ENCODE measurements around the gene RNF167.

The RNF167 gene

GRCh38 chr17:4938688-4939545 lies 1.2 kb upstream of the RNF167 start:
- no peak for DNase-seq (ENCODE audit: low spot score)

- DNase-seq (ENCODE audit: low spot score): no peak
Measured at GRCh38 chr17:4939546-4939795, 597 bp upstream of the RNF167 start.

- no peak for DNase-seq (ENCODE audit: low spot score)
Measured at GRCh38 chr17:4940555-4941318, 669 bp downstream of the RNF167 start.

- no peak for DNase-seq (ENCODE audit: low spot score)
Measured at GRCh38 chr17:4941319-4941610, 1.2 kb downstream of the RNF167 start.

DNA sequence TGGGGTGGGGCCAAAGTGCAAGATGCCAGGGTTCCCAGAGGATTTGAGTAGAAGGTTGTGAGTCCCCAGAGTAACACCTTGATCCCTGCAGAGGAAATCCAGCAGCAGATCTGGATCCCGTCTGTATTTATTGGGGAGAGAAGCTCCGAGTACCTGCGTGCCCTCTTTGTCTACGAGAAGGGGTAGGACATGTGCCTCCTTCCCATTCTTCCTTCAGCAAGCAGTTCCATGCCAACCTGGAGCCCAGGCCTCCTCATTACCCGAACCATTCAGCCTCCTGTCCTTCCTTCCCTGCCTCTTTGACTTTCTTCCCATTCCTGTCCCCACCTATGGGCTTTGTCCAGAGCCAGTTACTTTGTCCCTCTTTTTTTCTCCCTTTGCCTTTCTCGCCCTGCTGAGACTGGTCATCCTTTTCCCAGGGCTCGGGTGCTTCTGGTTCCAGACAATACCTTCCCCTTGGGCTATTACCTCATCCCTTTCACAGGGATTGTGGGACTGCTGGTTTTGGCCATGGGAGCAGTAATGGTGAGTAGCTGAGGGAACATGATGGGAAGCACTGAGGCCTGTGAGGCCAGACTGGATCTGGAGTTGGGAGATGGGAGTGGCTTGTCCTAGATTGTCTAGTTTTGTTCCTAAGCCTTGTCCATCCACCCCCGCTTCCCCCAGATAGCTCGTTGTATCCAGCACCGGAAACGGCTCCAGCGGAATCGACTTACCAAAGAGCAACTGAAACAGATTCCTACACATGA lies 2.9 kb downstream of the RNF167 start:
- no peak for DNase-seq (ENCODE audit: low spot score)

DNA sequence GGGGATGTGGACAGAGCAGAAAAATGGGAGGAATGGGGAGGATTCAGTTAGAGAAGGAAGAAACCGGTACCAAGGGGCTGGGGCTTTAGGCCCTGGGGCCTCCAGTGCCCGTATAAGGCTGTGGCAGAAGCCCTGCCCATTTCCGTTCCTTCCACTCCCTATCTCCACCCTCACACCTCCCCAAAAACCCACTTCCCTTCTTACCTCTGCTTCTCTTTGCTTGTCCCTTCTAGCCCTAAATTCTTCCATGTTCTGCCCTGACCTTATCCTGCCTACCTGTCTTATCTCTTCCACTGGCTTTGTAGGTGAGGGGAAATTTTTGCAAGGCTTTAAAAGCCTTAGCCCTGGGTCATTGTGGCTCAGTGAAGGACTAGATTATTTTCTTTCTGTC lies 4.1 kb downstream of the RNF167 start:
- no peak for DNase-seq (ENCODE audit: low spot score)

DNA sequence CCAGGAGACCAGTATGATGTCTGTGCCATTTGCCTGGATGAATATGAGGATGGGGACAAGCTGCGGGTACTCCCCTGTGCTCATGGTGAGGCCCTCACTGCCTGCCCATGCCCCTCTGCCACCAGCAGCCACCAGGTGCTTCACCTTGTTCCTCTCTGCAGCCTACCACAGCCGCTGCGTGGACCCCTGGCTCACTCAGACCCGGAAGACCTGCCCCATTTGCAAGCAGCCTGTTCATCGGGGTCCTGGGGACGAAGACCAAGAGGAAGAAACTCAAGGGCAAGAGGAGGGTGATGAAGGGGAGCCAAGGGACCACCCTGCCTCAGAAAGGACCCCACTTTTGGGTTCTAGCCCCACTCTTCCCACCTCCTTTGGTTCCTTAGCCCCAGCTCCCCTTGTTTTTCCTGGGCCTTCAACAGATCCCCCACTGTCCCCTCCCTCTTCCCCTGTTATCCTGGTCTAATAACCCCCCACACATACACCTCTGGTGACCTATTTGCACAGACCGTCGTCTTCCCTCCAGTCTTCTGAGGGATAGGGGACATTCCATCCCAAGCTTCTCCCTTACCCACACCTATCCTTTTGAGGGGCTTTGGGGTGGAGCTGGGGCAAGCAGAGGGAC lies 4.6 kb downstream of the RNF167 start:
- no peak for DNase-seq (ENCODE audit: low spot score)

GRCh38 chr17:4945176-4945943 lies 5.3 kb downstream of the RNF167 start:
- DNase-seq (ENCODE audit: low spot score): no peak

- DNase-seq (ENCODE audit: low spot score): no peak
Measured at GRCh38 chr17:4945944-4946280, 5.8 kb downstream of the RNF167 start.

GRCh38 chr17:4946312-4946976 lies 6.4 kb downstream of the RNF167 start:
- DNase-seq (ENCODE audit: low spot score): no peak

DNA sequence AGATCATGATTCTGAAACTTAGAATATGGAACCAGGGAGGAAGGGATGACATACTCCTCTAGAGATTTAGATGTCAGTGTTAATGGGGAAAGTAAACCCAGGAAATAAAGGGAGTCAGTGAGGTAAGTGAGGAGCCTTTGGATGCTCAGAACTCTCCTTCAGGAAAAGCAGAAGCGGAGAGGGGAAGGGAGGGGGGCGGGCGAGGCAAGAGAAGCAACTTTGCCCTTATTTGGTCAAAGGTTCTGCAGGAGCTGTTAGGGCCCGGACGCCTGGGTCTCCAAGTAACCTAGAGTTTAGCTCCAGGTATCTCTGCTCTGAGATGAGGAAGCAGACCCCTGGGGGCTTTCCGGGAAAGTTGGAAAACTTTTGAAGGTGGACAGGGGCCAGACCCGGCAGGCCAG lies 6.9 kb downstream of the RNF167 start:
- DNase-seq (ENCODE audit: low spot score): no peak

DNA sequence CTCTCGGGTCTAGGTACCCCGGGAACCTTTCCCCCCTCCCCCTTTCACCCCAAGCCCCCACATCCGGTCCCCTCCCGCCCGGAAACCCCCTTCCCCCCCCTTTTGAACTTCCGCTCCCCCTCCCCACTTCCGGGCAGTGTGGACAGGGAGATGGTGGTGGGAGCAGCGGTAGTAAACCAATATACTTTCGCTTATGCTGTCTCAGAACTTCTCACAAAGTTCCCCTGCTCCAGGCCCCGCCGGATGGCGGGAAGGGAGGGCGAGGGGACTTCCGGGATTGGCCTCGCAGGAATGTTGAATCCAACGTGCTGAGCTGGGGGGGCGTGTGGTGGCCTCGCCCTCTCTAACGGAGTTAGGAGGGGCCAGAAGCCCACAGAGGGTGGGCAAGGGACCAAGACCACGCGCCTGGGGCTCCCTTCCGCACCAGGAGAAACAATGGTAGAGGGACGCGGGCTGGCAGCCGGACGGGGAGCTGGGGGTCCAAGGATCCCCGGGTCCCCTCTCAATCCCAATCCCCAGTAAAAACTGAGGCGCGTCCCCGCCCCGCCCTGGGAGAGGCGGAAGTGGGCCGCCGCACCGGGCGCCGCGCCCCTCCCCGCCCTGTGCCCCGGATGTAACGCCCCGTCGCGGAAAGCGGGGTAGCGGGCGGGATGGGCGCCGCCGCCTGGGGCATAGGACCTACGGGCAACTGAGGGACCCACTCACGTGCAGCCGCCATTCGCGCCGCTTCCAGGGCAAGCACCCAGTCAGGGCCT lies 7.5 kb downstream of the RNF167 start:
- DNase-seq (ENCODE audit: low spot score): peak; percentile 82

- peak; percentile 93 for DNase-seq (ENCODE audit: low spot score)
Measured at GRCh38 chr17:4948166-4948930, 8.3 kb downstream of the RNF167 start, which contains the start of gene PFN1. PFN1 (minus strand) TSS chr17:4948530; CDS start chr17:4948394, 136 bp downstream.

DNA sequence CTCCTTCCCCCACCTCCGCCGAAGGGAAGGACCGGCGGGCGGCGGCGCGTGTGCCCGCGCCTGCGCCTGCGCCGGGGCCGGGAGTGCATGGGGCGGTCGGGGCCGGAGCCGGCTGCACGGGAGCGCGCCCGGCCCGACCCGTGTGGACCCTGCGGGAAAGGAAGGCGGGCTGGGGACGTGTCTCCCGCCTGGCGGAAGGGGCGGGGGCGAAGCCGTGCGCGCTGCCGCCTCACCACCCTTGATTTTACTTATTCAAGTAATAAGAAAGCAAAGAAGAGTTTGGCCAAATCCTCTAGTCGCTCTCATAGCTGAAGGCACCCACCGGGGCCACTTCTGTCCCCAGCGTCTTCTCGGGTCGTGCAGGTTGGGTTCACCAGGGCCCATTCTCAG lies 8.9 kb downstream of the RNF167 start:
- peak; percentile 90 for DNase-seq (ENCODE audit: low spot score)

GRCh38 chr17:4949321-4950074 lies 9.4 kb downstream of the RNF167 start:
- peak; percentile 79 for DNase-seq (ENCODE audit: low spot score)

- DNase-seq (ENCODE audit: low spot score): no peak
Measured at GRCh38 chr17:4950075-4950745, 10.1 kb downstream of the RNF167 start.

GRCh38 chr17:4950746-4951204 lies 10.7 kb downstream of the RNF167 start, which contains the start of gene ENO3:
ENO3 (plus strand) TSS chr17:4951119; CDS start chr17:4951830, 711 bp downstream.
- no peak for DNase-seq (ENCODE audit: low spot score)

DNA sequence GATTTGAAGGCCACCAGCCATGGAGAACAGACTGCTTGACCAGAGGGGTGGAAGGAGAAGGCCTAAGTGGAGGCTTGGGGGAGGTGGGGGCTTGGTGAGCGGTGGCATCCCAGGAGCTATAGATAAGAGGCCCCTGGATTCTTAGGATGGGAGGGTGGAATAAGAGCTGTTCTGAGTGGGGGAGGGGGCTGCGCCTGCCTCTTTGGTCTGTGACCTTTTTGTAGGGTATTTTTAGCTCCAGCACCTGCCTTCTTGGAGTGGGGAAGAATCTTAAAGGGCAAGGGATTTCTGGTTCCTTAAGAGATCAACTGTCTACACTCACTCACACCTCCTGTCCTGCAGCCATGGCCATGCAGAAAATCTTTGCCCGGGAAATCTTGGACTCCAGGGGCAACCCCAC lies 11.4 kb downstream of the RNF167 start:
- DNase-seq (ENCODE audit: low spot score): no peak

Data from left forelimb (tissue), 1 donor.